Left ventricle myocardium inferior (tissue), 1 donor: Measurements from ENCODE around the gene KIRREL3. TPM values are rescaled to one million over a fixed set of nuclear protein-coding genes. Genes with fewer than 3 reads are reported as not detected.

Experiments
- DNase-seq: peaks from one replicate; pipeline ENCODE4 v3.0.0-alpha.2; 2020
- H3K27ac ChIP-seq: fragments of 200-600 bp; replicated peaks from 2 replicates; pipeline ENCODE4 v1.8.0; 2021
- H3K27me3 ChIP-seq: fragments of 200-600 bp; 2 replicates; pipeline ENCODE4 v1.8.0; 2021; ENCODE audit warnings: low read depth
- H3K36me3 ChIP-seq: fragments of 200-600 bp; 2 replicates; pipeline ENCODE4 v1.8.0; 2021
- H3K4me1 ChIP-seq: fragments of 200-600 bp; 2 replicates; pipeline ENCODE4 v1.8.0; 2021
- H3K4me3 ChIP-seq: fragments of 200-600 bp; 2 replicates; pipeline ENCODE4 v1.8.0; 2021; ENCODE audit warnings: mild to moderate bottlenecking, moderate library complexity
- H3K9me3 ChIP-seq: fragments of 200-600 bp; replicated peaks from 2 replicates; pipeline ENCODE4 v1.8.0; 2021
- intact Hi-C: fragments of 100-400 bp; cut with micrococcal nuclease; formaldehyde crosslinking; loops from one replicate; pipeline ENCODE4 v1.11.0; 2022
- total RNA-seq: library from RNA; stranded (reverse); fragmentation: NEBNext Ultra II Directional; extraction: Animal tissue kit (Norgen Biotek cat#: 25700); gene quantifications from one replicate; pipeline ENCODE4 v1.2.1, GENCODE V29; 2021
- TF ChIP-seq, protein P1 (sequence below): fragments of 200-600 bp; IDR thresholded peaks from 2 replicates; pipeline ENCODE4 v1.8.0; 2021; ENCODE audit warnings: antibody characterized with exemption, mild to moderate bottlenecking, borderline replicate concordance
- donor health status: DM: no; HTN: yes; CAD: no; lungs with severe emphysema.

Gene KIRREL3
- total RNA-seq, 1 donor from 2014 or later, result 0.74 TPM

GRCh38 chr11:126506789-126507188 lies 493.8 kb downstream of the KIRREL3 start:
- H3K4me3 ChIP-seq, result no peak overlapping the region
- H3K27ac ChIP-seq, result no peak overlapping the region
- no peaks in the 10 kb centered on the region for H3K36me3 ChIP-seq
- H3K4me1 ChIP-seq, result no peaks in the 10 kb centered on the region
- H3K27me3 ChIP-seq, result peaks cover 80% of the 10 kb centered on the region
- no peak for DNase-seq
- intact Hi-C loops, result no loop called here
- TF ChIP-seq, protein P1, sequence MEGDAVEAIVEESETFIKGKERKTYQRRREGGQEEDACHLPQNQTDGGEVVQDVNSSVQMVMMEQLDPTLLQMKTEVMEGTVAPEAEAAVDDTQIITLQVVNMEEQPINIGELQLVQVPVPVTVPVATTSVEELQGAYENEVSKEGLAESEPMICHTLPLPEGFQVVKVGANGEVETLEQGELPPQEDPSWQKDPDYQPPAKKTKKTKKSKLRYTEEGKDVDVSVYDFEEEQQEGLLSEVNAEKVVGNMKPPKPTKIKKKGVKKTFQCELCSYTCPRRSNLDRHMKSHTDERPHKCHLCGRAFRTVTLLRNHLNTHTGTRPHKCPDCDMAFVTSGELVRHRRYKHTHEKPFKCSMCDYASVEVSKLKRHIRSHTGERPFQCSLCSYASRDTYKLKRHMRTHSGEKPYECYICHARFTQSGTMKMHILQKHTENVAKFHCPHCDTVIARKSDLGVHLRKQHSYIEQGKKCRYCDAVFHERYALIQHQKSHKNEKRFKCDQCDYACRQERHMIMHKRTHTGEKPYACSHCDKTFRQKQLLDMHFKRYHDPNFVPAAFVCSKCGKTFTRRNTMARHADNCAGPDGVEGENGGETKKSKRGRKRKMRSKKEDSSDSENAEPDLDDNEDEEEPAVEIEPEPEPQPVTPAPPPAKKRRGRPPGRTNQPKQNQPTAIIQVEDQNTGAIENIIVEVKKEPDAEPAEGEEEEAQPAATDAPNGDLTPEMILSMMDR, result no peak
- H3K9me3 ChIP-seq, result peaks cover 35% of the 10 kb centered on the region

DNA sequence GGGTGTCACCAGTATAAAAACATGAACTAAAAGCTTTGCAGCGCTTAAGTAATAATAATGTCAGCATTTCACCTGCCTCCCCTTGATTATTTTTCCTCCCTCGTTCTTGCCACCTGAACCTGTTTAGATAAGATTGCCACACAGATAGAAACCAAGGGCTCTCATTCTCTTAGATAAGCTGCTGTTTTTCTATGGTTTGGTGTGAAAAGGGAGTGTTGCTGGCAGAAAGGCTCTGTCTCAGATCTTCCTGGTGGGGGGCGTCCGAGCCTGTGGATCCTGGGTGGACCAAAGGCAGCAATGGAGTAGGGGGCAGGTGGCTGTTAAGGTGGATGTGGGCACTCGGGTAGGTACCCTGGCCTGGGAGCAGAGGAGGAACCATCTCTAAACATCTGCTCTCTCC lies 497.6 kb downstream of the KIRREL3 start:
- H3K27me3 ChIP-seq, result peaks cover 90% of the 10 kb centered on the region

DNA sequence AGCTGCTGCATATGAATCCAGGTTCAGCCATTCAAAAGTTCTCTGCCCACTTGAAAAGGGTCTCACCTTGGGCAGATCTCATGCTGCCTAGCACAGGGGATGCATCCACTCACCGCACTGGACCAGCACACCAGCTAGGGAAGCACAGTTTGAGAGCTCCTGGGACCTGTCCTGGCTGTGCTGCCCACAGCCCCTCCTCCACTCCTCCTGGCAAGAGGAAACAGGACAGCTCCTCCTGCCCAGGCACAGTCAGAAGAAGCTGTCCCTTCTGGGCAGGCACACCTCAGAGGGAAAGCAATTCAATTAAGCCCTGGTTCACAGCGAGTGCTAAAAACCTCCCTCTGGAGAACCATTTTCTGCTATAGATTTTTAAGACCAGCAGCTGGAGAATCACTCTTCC lies 498.4 kb downstream of the KIRREL3 start:
- Histone ChIP-seq H3K4me1 (no peaks in the 10 kb centered on the region), H3K27ac (no peak overlapping the region), H3K36me3 (no peaks in the 10 kb centered on the region), H3K9me3 (peaks cover 34% of the 10 kb centered on the region), H3K27me3 (peaks cover 90% of the 10 kb centered on the region), H3K4me3 (no peak overlapping the region)
- TF ChIP-seq, protein P1, result no peak
- intact Hi-C loops, result no loop called here
- DNase-seq, result no peak

More for the DNA sequence above, 497.6 kb downstream of the KIRREL3 start:
- DNase-seq, result no peak
- H3K4me1 ChIP-seq, result no peaks in the 10 kb centered on the region
- no peak overlapping the region for H3K27ac ChIP-seq
- TF ChIP-seq, protein P1, result no peak
- intact Hi-C loops, result no loop called here
- peaks cover 35% of the 10 kb centered on the region for H3K9me3 ChIP-seq
- H3K36me3 ChIP-seq, result no peaks in the 10 kb centered on the region
- no peak overlapping the region for H3K4me3 ChIP-seq

DNA sequence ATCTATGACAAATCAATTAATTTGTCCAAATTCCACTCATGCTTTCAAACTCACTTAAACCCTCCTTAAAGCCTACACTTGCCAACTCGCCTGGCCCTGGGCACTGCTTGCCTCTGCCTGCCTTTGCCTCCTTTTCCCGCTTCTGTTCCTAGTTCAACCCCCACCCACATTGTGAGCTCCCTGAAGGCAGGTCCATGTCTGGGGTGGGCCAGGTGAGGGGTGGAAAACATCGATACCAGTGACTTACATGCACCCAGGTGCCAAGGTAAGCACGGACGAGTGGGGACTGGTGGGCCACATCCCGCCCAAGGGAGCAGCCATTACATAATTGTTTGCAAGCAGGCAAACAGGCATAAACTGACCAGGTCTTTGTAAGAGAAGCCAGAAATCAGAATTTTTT lies 498.9 kb downstream of the KIRREL3 start:
- peaks cover 29% of the 10 kb centered on the region for H3K9me3 ChIP-seq
- H3K27me3 ChIP-seq, result peaks cover 85% of the 10 kb centered on the region
- no peak overlapping the region for H3K27ac ChIP-seq
- intact Hi-C loops, result no loop called here
- DNase-seq, result no peak
- H3K36me3 ChIP-seq, result no peaks in the 10 kb centered on the region
- TF ChIP-seq, protein P1, result no peak
- H3K4me1 ChIP-seq, result no peaks in the 10 kb centered on the region
- H3K4me3 ChIP-seq, result no peak overlapping the region

DNA sequence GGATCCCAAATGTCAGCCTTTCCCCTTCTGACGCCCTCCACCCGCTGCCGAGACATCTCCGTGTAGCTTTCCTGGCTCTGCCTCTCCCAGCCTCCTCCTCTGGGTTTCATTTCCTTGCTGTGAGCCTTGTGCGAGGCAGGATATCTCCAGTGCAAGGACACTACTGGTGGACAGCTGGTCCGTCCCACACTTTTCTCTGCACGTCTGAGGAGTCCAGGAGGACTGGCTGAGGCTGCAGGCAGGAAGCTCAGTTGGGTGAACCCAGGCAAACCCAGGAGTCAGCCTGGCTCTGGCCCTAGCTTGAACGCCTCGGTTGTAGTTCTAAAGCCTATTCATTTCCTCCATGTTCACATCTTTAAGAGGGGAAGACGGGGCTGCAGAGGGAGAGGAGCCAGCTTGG lies 499.6 kb downstream of the KIRREL3 start:
- H3K4me1 ChIP-seq, result no peaks in the 10 kb centered on the region
- DNase-seq, result no peak
- TF ChIP-seq, protein P1, result no peak
- H3K9me3 ChIP-seq, result peaks cover 22% of the 10 kb centered on the region
- intact Hi-C loops, result no loop called here
- peaks cover 83% of the 10 kb centered on the region for H3K27me3 ChIP-seq
- H3K27ac ChIP-seq, result no peak overlapping the region
- no peak overlapping the region for H3K4me3 ChIP-seq
- H3K36me3 ChIP-seq, result no peaks in the 10 kb centered on the region
